Loucy (cell line): ENCODE data around the gene BAG3.

Experiments used
- CTCF ChIP-seq: fragments of 200-600 bp; sonication (generic); conservative IDR thresholded peaks from 2 replicates; pipeline ENCODE4 v1.5.1; 2014; ENCODE audit warnings: mild to moderate bottlenecking, antibody characterized with exemption, low read length
- EZH2phosphoT487 ChIP-seq: fragments of 200-600 bp; IDR thresholded peaks from 2 replicates; pipeline ENCODE4 v1.6.1; 2018; ENCODE audit warnings: antibody characterized with exemption, mild to moderate bottlenecking, moderate library complexity, borderline replicate concordance

- TF ChIP-seq CTCF = no peak
- TF ChIP-seq EZH2phosphoT487 = no peak
These were observed 10.2 kb upstream of the BAG3 start for GRCh38 chr10:119640875-119641526.
